Kidney (tissue), 14 donors: Measurements from ENCODE around the gene ANO1. TPM values are rescaled to one million over a fixed set of nuclear protein-coding genes. Genes with fewer than 3 reads are reported as not detected.
A peak's percentile ranks its signal among the peaks of the same experiment; 100 is the strongest.

Source experiments
- DNase-seq, 5 donors: peaks; one replicate each; pipeline ENCODE4 v3.0.0-alpha.2; 2013 to 2020
- FAIRE-seq: peaks from 2 replicates; lab custom pipeline; 2012; peaks lifted over from hg19 to GRCh38; lab: Jason Lieb, UNC
- H3K27ac ChIP-seq, 2 donors: one replicate each; pipeline ENCODE4 v1.7.0; 2013; ENCODE audit warnings: low read depth in 2 of 2, low read length in 2 of 2, inconsistent platforms in 1 of 2
- H3K27me3 ChIP-seq: one replicate; pipeline ENCODE4 v1.7.1; 2013; ENCODE audit warnings: low read length, inconsistent platforms; ENCODE audit not compliant: control insufficient read depth, insufficient read depth
- H3K36me3 ChIP-seq, 3 donors: one replicate each; pipeline versions ENCODE4 v1.7.0 to v1.7.1; 2013; ENCODE audit warnings: low read length in 3 of 3, control low read depth in 1 of 3, inconsistent platforms in 1 of 3; ENCODE audit not compliant: insufficient read depth in 3 of 3, control insufficient read depth in 2 of 3
- H3K4me1 ChIP-seq, 3 donors: one replicate each; pipeline versions ENCODE4 v1.7.0 to v1.7.1; 2013; ENCODE audit warnings: low read length in 3 of 3, inconsistent platforms in 1 of 3, low read depth in 1 of 3; ENCODE audit not compliant: control insufficient read depth in 2 of 3, insufficient read depth in 2 of 3
- H3K4me3 ChIP-seq, 3 donors: one replicate each; pipeline versions ENCODE4 v1.7.0 to v1.8.1; 2013; ENCODE audit warnings: low read length in 3 of 3, control low read depth in 1 of 3, inconsistent platforms in 1 of 3
- H3K9ac ChIP-seq, 3 donors: one replicate each; pipeline versions ENCODE4 v1.7.0 to v1.7.1; 2013; ENCODE audit warnings: low read length in 3 of 3, control low read depth in 1 of 3, inconsistent platforms in 1 of 3
- H3K9me3 ChIP-seq, 3 donors: one replicate each; pipeline versions ENCODE4 v1.7.0 to v1.7.1; 2013; ENCODE audit warnings: low read length in 3 of 3, control low read depth in 1 of 3, inconsistent platforms in 1 of 3; ENCODE audit not compliant: control insufficient read depth in 2 of 3, insufficient read depth in 1 of 3
- intact Hi-C: fragments of 100-400 bp; cut with DNase I; formaldehyde crosslinking; loops from one replicate; pipeline ENCODE4 v1.11.1; 2022
- polyA plus RNA-seq: library from polyadenylated mRNA; stranded (reverse); fragments of 350-450 nt; fragmentation: Illumina TruSeq; extraction: RNeasy Lipid Tissue Mini Kit (QIAGEN cat#74804); gene quantifications from one replicate; pipeline ENCODE4 v1.2.3, GENCODE V29; 2014; ENCODE audit warnings: low read depth, low replicate concordance; ENCODE audit not compliant: insufficient read depth
- total RNA-seq: library from RNA; stranded (reverse); fragmentation: NEBNext Ultra II Directional; extraction: Animal tissue kit (Norgen Biotek cat#: 25700); gene quantifications from one replicate; pipeline ENCODE4 v1.2.1, GENCODE V29; 2021
- TF ChIP-seq, protein P1 (sequence below): IDR thresholded peaks from 3 replicates; pipeline ENCODE4 v1.5.1; 2012; ENCODE audit warnings: mild to moderate bottlenecking, moderate library complexity, borderline replicate concordance; ENCODE audit not compliant: insufficient read depth; ENCODE audit errors: extremely low read depth
- donor health status: control.
- donor health status: control.
- donor health status: control.
- donor health status: control.
- donor health status: control.
- donor health status: DM: yes; HTN: yes; CAD: no.
- donor health status: Normal renal cell carcinoma (clear cell type).

ANO1 gene
- total and polyA plus RNA-seq, 2 donors from 2014 or later: 2.0 to 15.1 TPM

DNA sequence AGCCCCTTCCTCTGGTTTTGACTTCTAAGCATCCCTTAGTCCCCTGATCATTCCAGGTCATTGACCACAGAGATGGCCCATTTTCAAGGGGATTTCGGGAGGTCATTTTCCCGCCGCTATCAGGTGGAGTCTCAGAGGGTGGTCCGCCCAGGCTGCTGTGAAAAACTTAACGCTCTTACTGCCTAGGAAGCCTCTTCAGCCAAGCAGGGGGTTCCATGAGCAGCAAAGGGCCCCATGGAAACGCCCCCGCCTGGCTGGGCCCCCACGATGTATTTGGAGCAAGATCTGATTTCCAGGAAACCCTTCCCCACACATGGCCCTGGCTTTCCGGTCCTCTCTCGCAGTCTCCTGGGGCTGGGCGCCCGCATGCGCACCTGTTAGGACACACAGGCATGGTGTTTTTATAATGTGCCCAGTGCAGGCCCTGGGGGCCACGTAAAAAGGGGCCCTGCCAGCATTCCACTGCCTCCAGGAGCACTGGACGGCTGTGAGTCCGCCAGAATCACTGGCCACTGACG is 32.5 kb downstream of the ANO1 start:
- DNase-seq (no peak), FAIRE-seq (no peak)
- H3K9me3 ChIP-seq: no peaks in the 10 kb centered on the region
- H3K27ac ChIP-seq: peak overlapping the region in 1 of 2 donors; percentile 43
- H3K27me3 ChIP-seq: no peaks in the 10 kb centered on the region
- intact Hi-C loops: no loop called here
- no peak overlapping the region for H3K9ac ChIP-seq
- TF ChIP-seq, protein P1, sequence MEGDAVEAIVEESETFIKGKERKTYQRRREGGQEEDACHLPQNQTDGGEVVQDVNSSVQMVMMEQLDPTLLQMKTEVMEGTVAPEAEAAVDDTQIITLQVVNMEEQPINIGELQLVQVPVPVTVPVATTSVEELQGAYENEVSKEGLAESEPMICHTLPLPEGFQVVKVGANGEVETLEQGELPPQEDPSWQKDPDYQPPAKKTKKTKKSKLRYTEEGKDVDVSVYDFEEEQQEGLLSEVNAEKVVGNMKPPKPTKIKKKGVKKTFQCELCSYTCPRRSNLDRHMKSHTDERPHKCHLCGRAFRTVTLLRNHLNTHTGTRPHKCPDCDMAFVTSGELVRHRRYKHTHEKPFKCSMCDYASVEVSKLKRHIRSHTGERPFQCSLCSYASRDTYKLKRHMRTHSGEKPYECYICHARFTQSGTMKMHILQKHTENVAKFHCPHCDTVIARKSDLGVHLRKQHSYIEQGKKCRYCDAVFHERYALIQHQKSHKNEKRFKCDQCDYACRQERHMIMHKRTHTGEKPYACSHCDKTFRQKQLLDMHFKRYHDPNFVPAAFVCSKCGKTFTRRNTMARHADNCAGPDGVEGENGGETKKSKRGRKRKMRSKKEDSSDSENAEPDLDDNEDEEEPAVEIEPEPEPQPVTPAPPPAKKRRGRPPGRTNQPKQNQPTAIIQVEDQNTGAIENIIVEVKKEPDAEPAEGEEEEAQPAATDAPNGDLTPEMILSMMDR: no peak
- H3K4me3 ChIP-seq: no peak overlapping the region
- H3K36me3 ChIP-seq: no peaks in the 10 kb centered on the region
- H3K4me1 ChIP-seq: peaks cover 0 to 3% (median 2%) of the 10 kb centered on the region in 3 donors

DNA sequence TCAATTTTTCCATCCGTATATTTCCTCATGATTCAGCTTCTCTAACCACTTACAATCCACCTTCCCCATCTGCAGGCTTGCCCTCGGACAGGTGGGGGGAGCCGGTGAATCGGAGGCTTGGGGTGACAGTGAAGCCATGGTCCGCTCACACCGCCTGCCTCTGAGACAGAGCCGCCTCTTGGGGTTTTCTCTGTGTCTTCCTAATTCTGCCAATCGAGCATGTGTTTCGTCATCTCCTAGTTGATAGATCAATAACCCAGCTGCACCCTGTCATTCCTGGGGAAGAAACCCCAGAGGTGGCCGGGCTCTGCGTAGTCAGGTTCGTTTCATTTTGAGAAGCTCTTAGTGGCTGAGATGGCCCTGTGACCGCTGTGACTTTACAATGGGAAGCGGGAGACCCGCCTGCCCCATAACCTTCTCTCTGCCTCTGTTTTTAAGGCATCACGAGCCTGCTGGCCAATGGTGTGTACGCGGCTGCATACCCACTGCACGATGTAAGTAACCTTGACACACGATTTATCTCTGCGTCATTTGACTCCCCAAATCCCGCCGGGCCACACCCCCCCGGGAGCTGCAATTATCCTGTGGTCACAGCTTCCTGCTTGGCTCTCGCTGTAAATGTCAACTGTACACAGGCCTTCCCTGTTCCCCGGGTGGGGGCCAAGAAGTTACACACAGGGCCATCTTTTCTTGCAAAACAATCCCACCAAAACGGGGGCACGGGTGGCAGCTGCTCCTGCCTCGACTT is 33.3 kb downstream of the ANO1 start:
- H3K27ac ChIP-seq: peak overlapping the region; percentile 7 to 60
- FAIRE-seq: no peak

DNA sequence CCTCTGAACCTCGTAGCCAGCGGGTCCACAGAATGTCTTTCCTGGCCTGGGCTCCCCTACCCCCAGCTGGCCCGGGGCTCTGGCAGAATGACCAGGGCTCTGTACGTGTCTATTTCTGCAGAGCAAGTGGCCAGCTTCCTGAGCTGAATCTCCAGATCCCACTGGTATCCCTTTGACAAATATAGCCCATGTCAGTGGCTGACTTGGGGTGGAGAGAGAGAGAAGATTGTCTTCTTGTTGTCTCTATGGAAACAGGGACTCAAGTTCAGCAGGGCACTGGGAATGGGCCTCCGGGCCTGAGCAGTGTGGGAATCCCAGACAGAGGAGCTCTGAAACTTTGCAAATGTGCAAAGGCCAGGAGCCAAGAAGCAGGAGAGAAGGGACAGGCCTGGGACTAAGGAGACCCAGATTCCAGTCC is 33.9 kb downstream of the ANO1 start:
- H3K4me1 ChIP-seq: peaks cover 0 to 3% (median 2%) of the 10 kb centered on the region in 3 donors
- TF ChIP-seq, protein P1: no peak
- no peaks in the 10 kb centered on the region for H3K9me3 ChIP-seq
- H3K27ac ChIP-seq: peak overlapping the region in 1 of 2 donors; percentile 43
- no peaks in the 10 kb centered on the region for H3K27me3 ChIP-seq
- DNase-seq: peak in 2 of 5 donors; percentile 40 to 69
- H3K4me3 ChIP-seq: no peak overlapping the region
- no peak for FAIRE-seq
- H3K36me3 ChIP-seq: no peaks in the 10 kb centered on the region
- intact Hi-C loops: no loop called here
- H3K9ac ChIP-seq: no peak overlapping the region

More for the DNA sequence above, 33.3 kb downstream of the ANO1 start:
- no peak overlapping the region for H3K9ac ChIP-seq
- H3K4me3 ChIP-seq: no peak overlapping the region
- H3K27me3 ChIP-seq: no peaks in the 10 kb centered on the region
- TF ChIP-seq, protein P1: no peak
- no peaks in the 10 kb centered on the region for H3K36me3 ChIP-seq
- intact Hi-C loops: no loop called here
- H3K9me3 ChIP-seq: no peaks in the 10 kb centered on the region
- H3K4me1 ChIP-seq: peaks cover 0 to 3% (median 2%) of the 10 kb centered on the region in 3 donors
- peak; percentile 69 to 91 (median 80) for DNase-seq
